ENCODE measurements around the gene TGFBR3. TPM values are rescaled to one million over a fixed set of nuclear protein-coding genes. Genes with fewer than 3 reads are reported as not detected.

The TGFBR3 gene
- total and polyA plus RNA-seq, 8 donors, result 6.0 to 34.8 (median 21.4) TPM

GRCh38 chr1:91793189-91793588 lies 92.8 kb downstream of the TGFBR3 start:
- Histone ChIP-seq H3K4me1 (peaks cover 0 to 14% (median 7%) of the 10 kb centered on the region in 3 donors), H3K4me3 (no peak overlapping the region), H3K36me3 (no peaks in the 10 kb centered on the region), H3K9me3 (no peaks in the 10 kb centered on the region), H3K27me3 (no peaks in the 10 kb centered on the region), H3K27ac (no peak overlapping the region)
- DNase-seq, result no peak
- no peak for FAIRE-seq
- no peak for TF ChIP-seq CTCF (IDR thresholded peaks at IDR 0.05)
- 93 to 97% methylated on average over 5 of the region's 5 CpGs for WGBS, 2 donors
- ATAC-seq, result no peak
- intact Hi-C loops (cut with DNase I), result no loop called here

- Histone ChIP-seq H3K36me3 (no peaks in the 10 kb centered on the region), H3K4me3 (no peak overlapping the region), H3K9me3 (no peaks in the 10 kb centered on the region), H3K27ac (no peak overlapping the region), H3K4me1 (peaks cover 0 to 14% (median 7%) of the 10 kb centered on the region in 3 donors), H3K27me3 (no peaks in the 10 kb centered on the region)
- intact Hi-C loops (cut with DNase I), result no loop called here
- ATAC-seq (no peak), FAIRE-seq (no peak), DNase-seq (no peak)
- TF ChIP-seq CTCF (IDR thresholded peaks at IDR 0.05), result no peak
- WGBS, 2 donors, result 72 to 80% methylated on average over 8 of the region's 8 CpGs
Measured at GRCh38 chr1:91792489-91793071, 93.4 kb downstream of the TGFBR3 start.

- Histone ChIP-seq H3K27me3 (no peaks in the 10 kb centered on the region), H3K4me3 (no peak overlapping the region), H3K9me3 (no peaks in the 10 kb centered on the region), H3K36me3 (no peaks in the 10 kb centered on the region), H3K4me1 (peaks cover 0 to 14% (median 7%) of the 10 kb centered on the region in 3 donors), H3K27ac (no peak overlapping the region)
- intact Hi-C loops (cut with DNase I), result no loop called here
- TF ChIP-seq CTCF (IDR thresholded peaks at IDR 0.05), result no peak
- 89 to 91% methylated on average over 8 of the region's 8 CpGs for WGBS, 2 donors
- FAIRE-seq, result no peak
- no peak for DNase-seq
- no peak for ATAC-seq
Measured at GRCh38 chr1:91791691-91792488, 94.1 kb downstream of the TGFBR3 start.

- peak in 1 of 6 donors; percentile 40 for DNase-seq
Measured at GRCh38 chr1:91791103-91791502, 94.8 kb downstream of the TGFBR3 start.

More at GRCh38 chr1:91791103-91791502, 94.8 kb downstream of the TGFBR3 start:
- no peak for FAIRE-seq
- H3K4me1 ChIP-seq, result peaks cover 0 to 14% (median 7%) of the 10 kb centered on the region in 3 donors
- H3K4me3 ChIP-seq, result no peak overlapping the region
- WGBS, 2 donors, result 14 to 52% methylated on average over 1 of the region's 1 CpG
- TF ChIP-seq CTCF (IDR thresholded peaks at IDR 0.05), result no peak
- H3K9me3 ChIP-seq, result no peaks in the 10 kb centered on the region
- no peaks in the 10 kb centered on the region for H3K36me3 ChIP-seq
- intact Hi-C loops (cut with DNase I), result no loop called here
- H3K27me3 ChIP-seq, result no peaks in the 10 kb centered on the region
- no peak overlapping the region for H3K27ac ChIP-seq
- peak in 3 of 4 donors; percentile 45 to 86 (median 74) for ATAC-seq

All from pancreas (tissue), 10 donors.